ENCODE data around the gene PGAP2. TPM values are rescaled to one million over a fixed set of nuclear protein-coding genes. Genes with fewer than 3 reads are reported as not detected.
A peak's percentile ranks its signal among the peaks of the same experiment; 100 is the strongest.

PGAP2 gene
- total and polyA plus RNA-seq, 2 experiments from 2014 or later: 39.3 to 43.2 TPM

DNA sequence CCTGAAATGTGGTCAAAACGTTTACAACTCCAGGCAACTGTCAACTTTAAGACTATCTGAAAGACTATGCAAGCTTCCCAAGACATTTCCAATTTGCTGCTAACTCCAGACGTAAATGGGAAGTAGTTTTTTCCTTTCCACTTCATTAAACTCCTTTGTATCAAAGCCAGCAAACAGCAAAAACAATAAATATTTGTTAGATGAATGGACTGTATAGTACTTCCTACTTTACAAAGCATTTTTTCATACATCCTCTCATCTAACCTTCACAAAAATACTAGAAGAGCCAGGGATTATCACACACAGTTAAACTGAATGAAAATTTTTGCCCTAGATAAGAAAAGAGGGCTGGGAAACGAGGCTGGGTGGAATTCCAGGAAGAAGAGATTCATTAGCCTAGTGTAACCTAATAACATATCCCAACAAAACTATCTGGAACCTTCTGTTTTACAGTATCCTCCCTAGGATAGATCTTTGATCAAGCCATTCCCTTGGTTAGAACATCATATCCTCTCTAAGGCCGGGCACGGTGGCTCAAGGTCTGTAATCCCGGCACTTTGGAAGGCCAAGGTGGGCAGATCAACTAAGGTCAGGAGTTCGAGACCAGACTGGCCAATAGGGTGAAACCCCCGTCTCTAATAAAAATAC is 21.5 kb upstream of the PGAP2 start:
- H3K36me3 ChIP-seq (ENCODE audit: insufficient read depth): peaks cover under 1% of the 10 kb centered on the region; the same call in 1 of the 2 replicates
- ATAC-seq (no peak), DNase-seq (ENCODE audit: low spot score) (no peak)
- peak overlapping the region; percentile 28; the same call in 1 of the 2 replicates for H3K27ac ChIP-seq (ENCODE audit: low read depth)
- Mint-ChIP-seq H3K27me3 (ENCODE audit: insufficient read depth, low read depth, poor library complexity) (peaks cover 4% of the 10 kb centered on the region), H3K36me3 (ENCODE audit: low read depth) (peaks cover 20% of the 10 kb centered on the region; the same call in 2 of the 3 replicates), H3K4me3 (no peak overlapping the region), H3K27ac (no peak overlapping the region; the same call in 1 of the 2 replicates), H3K9me3 (no peaks in the 10 kb centered on the region; the same call in 2 of the 3 replicates), H3K4me1 (peaks cover 7% of the 10 kb centered on the region; the same call in 2 of the 3 replicates)
- no peaks in the 10 kb centered on the region for H3K27me3 ChIP-seq (ENCODE audit: insufficient read depth)
- H3K4me2 ChIP-seq: no peak overlapping the region
- H3K4me3 ChIP-seq: no peak overlapping the region
- H3K79me2 ChIP-seq (replicated peaks; ENCODE audit: insufficient read depth): peaks cover 100% of the 10 kb centered on the region
- TF ChIP-seq ZNF462 (CRISPR knock-in tag; IDR thresholded peaks at IDR 0.05) (no peak), NANOG (IDR thresholded peaks at IDR 0.05; ENCODE audit: borderline replicate concordance) (no peak), REST (IDR thresholded peaks at IDR 0.05; ENCODE audit: unreplicated experiment) (no peak), JUNB (IDR thresholded peaks at IDR 0.05; ENCODE audit: unreplicated experiment) (no peak), CREB1 (CRISPR knock-in tag; IDR thresholded peaks at IDR 0.05; ENCODE audit: low read depth) (no peak), POLR2AphosphoS5 (IDR thresholded peaks at IDR 0.05; ENCODE audit: low read depth) (no peak), STAT1 (IDR thresholded peaks at IDR 0.05; ENCODE audit: unreplicated experiment) (no peak), ZNF114 (CRISPR knock-in tag; IDR thresholded peaks at IDR 0.05) (no peak), EZH2 (IDR thresholded peaks at IDR 0.05; ENCODE audit: low read depth, unreplicated experiment) (no peak), EZH2phosphoT487 (IDR thresholded peaks at IDR 0.05; ENCODE audit: unreplicated experiment) (no peak), ZNF331 (CRISPR knock-in tag; IDR thresholded peaks at IDR 0.05; ENCODE audit: low read depth) (no peak)
- TF ChIP-seq, protein P1, sequence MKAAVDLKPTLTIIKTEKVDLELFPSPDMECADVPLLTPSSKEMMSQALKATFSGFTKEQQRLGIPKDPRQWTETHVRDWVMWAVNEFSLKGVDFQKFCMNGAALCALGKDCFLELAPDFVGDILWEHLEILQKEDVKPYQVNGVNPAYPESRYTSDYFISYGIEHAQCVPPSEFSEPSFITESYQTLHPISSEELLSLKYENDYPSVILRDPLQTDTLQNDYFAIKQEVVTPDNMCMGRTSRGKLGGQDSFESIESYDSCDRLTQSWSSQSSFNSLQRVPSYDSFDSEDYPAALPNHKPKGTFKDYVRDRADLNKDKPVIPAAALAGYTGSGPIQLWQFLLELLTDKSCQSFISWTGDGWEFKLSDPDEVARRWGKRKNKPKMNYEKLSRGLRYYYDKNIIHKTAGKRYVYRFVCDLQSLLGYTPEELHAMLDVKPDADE (IDR thresholded peaks at IDR 0.05): no peak
- TF ChIP-seq, protein P2, sequence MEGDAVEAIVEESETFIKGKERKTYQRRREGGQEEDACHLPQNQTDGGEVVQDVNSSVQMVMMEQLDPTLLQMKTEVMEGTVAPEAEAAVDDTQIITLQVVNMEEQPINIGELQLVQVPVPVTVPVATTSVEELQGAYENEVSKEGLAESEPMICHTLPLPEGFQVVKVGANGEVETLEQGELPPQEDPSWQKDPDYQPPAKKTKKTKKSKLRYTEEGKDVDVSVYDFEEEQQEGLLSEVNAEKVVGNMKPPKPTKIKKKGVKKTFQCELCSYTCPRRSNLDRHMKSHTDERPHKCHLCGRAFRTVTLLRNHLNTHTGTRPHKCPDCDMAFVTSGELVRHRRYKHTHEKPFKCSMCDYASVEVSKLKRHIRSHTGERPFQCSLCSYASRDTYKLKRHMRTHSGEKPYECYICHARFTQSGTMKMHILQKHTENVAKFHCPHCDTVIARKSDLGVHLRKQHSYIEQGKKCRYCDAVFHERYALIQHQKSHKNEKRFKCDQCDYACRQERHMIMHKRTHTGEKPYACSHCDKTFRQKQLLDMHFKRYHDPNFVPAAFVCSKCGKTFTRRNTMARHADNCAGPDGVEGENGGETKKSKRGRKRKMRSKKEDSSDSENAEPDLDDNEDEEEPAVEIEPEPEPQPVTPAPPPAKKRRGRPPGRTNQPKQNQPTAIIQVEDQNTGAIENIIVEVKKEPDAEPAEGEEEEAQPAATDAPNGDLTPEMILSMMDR (conservative IDR thresholded peaks at IDR 0.05; ENCODE audit: low read depth in 2 of 2): no peak
- H3K4me1 ChIP-seq (ENCODE audit: insufficient read depth): no peaks in the 10 kb centered on the region; the same call in 1 of the 2 replicates
- H3F3A ChIP-seq (replicated peaks; ENCODE audit: low read depth): no peaks in the 10 kb centered on the region
- H3K9me2 ChIP-seq (ENCODE audit: insufficient read depth): no peaks in the 10 kb centered on the region
- H2AFZ ChIP-seq: no peak overlapping the region
- H4K20me1 ChIP-seq (replicated peaks; ENCODE audit: insufficient read depth): peaks cover 74% of the 10 kb centered on the region
